GM12892 (cell line): ENCODE data around the gene ABCF2.

ENCODE experiments used
- POLR2A ChIP-seq: IDR thresholded peaks from 2 replicates; pipeline ENCODE4 v1.6.1; 2011; ENCODE audit warnings: low read depth, low read length, control low read depth
- POLR2AphosphoS5 ChIP-seq: IDR thresholded peaks from 2 replicates; pipeline ENCODE4 v1.6.1; 2011; ENCODE audit warnings: low read depth, low read length, control low read depth
- TAF1 ChIP-seq: IDR thresholded peaks from 2 replicates; pipeline ENCODE4 v1.6.1; 2011; ENCODE audit warnings: low read depth, mild to moderate bottlenecking, control low read depth, low read length, borderline replicate concordance

- TF ChIP-seq POLR2A: no peak
- no peak for TF ChIP-seq POLR2AphosphoS5
- no peak for TF ChIP-seq TAF1
Observed at GRCh38 chr7:151197932-151198331, 29.1 kb downstream of the ABCF2 start.
